Measurements from ENCODE around the gene PRKCA.
"Not testable (repeated sequence)": the region's sequence is repeated elsewhere in the genome, so short reads cannot be mapped to it uniquely, and the experiment has no call there.

Gene PRKCA

GRCh38 chr17:66292353-66292752, 10.1 kb upstream of the PRKCA start:
- no peak for DNase-seq

GRCh38 chr17:66296289-66296725, 6.1 kb upstream of the PRKCA start:
- no peak for DNase-seq

- DNase-seq, result not testable (repeated sequence)
Observed at GRCh38 chr17:66297443-66297842, 5.0 kb upstream of the PRKCA start.

GRCh38 chr17:66299711-66300110, 2.7 kb upstream of the PRKCA start:
- no peak for DNase-seq

GRCh38 chr17:66300956-66301355, 1.5 kb upstream of the PRKCA start:
- no peak for DNase-seq

- DNase-seq, result no peak
Observed at GRCh38 chr17:66301367-66301863, 998 bp upstream of the PRKCA start.

GRCh38 chr17:66302761-66303626, 581 bp downstream of the PRKCA start:
- peak; percentile 14 to 60 (median 34) for DNase-seq

- peak in 3 of 5 donors; percentile 3 to 66 (median 18) for DNase-seq
Observed at GRCh38 chr17:66304304-66305174, 2.1 kb downstream of the PRKCA start.

GRCh38 chr17:66306446-66306845, 4.0 kb downstream of the PRKCA start:
- peak in 1 of 5 donors; percentile 37 for DNase-seq

- DNase-seq, result no peak
Observed at GRCh38 chr17:66307257-66307656, 4.8 kb downstream of the PRKCA start.

- DNase-seq, result no peak
Observed at GRCh38 chr17:66308856-66309255, 6.4 kb downstream of the PRKCA start.

GRCh38 chr17:66309793-66310192, 7.4 kb downstream of the PRKCA start:
- peak in 1 of 5 donors; percentile 28 for DNase-seq

GRCh38 chr17:66310528-66311148, 8.2 kb downstream of the PRKCA start:
- no peak for DNase-seq

GRCh38 chr17:66312912-66313311, 10.5 kb downstream of the PRKCA start:
- DNase-seq, result no peak

GRCh38 chr17:66313325-66313724, 10.9 kb downstream of the PRKCA start:
- DNase-seq, result no peak

GRCh38 chr17:66313995-66314659, 11.7 kb downstream of the PRKCA start:
- peak in 1 of 5 donors; percentile 21 for DNase-seq

- no peak for DNase-seq
Observed at GRCh38 chr17:66317629-66318028, 15.2 kb downstream of the PRKCA start.

- DNase-seq, result no peak
Observed at GRCh38 chr17:66319226-66319625, 16.8 kb downstream of the PRKCA start.

GRCh38 chr17:66322764-66323163, 20.4 kb downstream of the PRKCA start:
- no peak for DNase-seq

- DNase-seq, result not testable (repeated sequence)
Observed at GRCh38 chr17:66324381-66325004, 22.1 kb downstream of the PRKCA start.

- no peak for DNase-seq
Observed at GRCh38 chr17:66326476-66327047, 24.1 kb downstream of the PRKCA start.

All from T-helper 1 cell (primary cell).